ENCODE measurements around the gene SMIM36.
"Not testable (repeated sequence)": the region's sequence is repeated elsewhere in the genome, so short reads cannot be mapped to it uniquely, and the experiment has no call there.

The SMIM36 gene

DNA sequence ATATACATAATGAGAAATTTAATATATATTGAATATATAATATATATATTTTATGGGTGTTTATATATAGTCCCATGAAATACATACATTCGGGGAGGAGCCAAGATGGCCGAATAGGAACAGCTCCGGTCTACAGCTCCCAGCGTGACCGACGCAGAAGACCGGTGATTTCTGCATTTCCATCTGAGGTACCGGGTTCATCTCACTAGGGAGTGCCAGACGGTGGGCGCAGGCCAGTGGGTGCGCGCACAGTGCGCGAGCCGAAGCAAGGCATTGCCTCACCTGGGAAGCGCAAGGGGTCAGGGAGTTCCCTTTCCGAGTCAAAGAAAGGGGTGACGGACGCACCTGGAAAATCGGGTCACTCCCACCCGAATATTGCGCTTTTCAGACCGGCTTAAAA is 9.6 kb downstream of the SMIM36 start:
- DNase-seq (ENCODE audit: low read depth), result not testable (repeated sequence)

DNA sequence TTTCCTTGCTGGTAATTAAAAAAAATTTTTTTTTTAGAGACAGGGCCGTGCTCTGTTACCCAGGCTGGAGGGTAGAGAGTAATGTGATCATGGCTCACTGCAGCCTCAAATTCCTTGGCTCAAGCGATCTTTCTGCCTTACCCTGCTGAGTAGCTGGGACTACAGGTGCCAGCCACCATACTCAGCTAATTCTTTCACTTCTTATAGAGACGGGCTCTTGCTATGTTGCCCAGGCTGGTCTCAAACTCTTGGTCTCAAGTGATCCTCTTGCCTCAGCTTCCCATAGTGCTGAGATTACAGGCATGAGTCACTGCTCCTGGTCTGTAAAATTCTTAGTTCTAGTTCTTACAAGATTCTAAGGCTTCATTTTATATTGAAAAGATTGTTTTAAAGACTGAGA is 11.1 kb downstream of the SMIM36 start:
- no peak for DNase-seq (ENCODE audit: low read depth)

DNA sequence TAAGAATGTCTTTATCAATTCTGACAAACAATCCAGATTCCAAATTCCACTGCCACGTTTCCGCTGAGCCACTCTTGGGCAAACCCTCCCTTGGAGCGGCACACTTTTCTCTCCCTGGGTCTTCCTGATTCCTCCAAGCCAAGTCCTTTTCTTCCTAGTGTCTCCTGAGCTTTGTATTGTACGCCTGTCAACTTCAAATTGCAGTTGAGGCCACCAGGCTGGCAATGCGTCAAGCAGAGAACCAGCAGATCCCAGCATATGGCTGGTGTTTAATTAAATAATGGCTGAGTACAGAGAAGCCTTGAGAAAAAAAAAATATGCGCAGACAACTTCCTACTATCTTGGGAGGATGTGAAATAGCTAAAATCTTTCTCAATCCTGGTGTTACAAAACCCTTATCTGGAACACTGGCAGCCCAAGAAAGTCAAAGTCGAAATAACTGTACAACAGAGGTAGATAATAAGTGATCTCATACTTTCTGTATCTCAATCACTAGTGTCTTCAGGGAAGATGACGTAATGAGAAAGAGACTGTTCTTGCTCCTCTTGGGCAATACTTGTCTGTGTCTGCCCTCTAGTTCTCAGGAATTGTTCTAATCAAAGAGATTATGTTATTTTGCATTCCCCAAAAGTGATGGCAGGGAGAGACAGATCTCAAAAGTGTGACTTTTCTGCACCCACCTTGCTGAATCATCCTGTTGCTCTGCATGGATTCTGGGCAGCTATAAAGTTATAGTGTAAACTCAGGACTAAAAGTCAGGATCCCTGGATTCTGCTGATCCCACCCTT is 15.0 kb downstream of the SMIM36 start:
- DNase-seq (ENCODE audit: low read depth), result peak; percentile 26

DNA sequence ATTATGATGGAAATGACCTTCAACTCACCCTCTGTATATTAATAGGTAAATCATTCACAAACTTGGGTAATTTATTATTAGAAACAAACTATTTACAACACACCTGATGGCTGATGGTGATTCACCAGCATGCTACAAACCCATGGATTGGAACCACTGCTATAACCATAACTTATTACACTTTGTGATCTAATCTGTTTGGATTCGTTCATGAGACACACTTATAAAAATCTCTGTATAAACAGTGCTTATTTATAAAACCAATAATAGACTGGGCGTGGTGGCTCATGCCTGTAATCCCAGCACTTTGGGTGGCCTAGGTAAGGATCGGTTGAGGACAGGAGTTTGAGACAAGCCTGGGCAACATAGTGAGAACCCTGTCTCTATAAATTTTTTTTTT is 16.0 kb downstream of the SMIM36 start:
- DNase-seq (ENCODE audit: low read depth), result no peak

- DNase-seq (ENCODE audit: low read depth), result no peak
These were observed 18.4 kb downstream of the SMIM36 start for GRCh38 chr17:55492781-55493341.

- DNase-seq (ENCODE audit: low read depth), result no peak
These were observed 20.9 kb downstream of the SMIM36 start for GRCh38 chr17:55490376-55490775.

GRCh38 chr17:55487695-55488432 is 23.4 kb downstream of the SMIM36 start:
- no peak for DNase-seq (ENCODE audit: low read depth)

- DNase-seq (ENCODE audit: low read depth), result no peak
These were observed 26.7 kb downstream of the SMIM36 start for GRCh38 chr17:55484575-55484974.

DNA sequence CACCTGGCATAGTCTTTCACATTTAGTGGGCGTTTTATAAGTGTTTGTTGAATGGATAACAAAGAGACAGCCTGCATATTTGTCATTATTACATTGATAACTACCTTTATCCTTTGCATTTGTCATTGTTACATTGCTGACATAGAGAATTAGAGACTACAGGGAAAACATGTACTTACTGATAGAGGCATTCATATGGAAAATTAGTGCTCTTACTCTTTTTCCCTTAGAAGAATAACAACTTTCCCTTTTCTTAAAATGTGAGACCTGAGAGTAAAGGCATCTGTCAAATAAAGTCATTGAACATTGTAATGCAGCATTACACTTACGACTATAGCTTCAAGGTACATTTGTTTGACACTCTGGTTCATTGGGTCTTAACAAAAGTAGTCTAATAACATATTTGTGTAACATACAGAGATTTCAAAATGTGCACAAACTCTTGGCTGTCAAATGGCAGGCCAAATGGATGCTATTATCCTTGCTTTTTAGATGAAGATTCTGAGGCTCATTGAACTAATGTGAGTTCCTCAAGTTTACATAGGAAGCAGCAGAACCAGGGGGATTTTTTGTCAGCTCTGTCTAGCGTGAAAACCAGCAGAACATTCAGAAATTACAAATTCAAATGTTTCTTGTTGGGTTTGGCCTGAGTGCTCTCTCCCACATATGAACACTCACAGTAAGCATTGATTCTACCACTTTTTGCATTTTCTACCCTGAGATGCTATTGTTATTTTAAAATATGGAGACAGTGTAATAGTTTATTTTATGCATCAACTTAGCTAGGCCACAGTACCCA is 28.5 kb downstream of the SMIM36 start:
- no peak for DNase-seq (ENCODE audit: low read depth)

DNA sequence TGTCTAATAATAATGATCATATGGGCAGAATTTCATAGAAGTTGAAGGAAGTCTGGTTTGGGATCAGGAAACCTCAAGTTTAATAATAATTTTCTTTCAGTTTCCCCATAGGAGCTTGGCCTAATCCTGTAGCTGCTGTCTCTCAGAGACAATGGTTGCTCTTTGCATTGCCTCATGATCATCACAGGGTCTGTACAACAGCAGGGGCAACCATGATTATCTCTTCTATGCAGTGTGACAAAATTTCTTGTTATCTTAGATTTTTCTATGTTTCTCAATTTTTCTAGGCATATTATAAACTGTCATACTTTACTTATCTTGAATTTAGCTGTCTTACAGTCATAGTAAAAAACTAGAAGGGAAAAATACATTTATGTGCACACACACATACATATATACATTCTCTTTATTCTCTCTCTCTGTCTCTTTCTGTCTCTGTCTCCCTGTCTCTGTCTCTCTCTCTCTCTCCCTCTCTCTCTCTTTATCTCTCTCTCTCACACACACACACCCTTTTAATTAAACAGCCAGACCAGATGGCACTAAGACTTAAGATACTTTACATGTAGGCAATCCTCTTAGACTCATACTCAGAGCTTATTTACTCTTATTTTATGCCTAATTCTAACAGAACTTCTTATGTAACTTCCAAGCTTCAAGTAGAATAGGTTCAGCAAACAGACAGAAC is 30.5 kb downstream of the SMIM36 start:
- no peak for DNase-seq (ENCODE audit: low read depth)

DNA sequence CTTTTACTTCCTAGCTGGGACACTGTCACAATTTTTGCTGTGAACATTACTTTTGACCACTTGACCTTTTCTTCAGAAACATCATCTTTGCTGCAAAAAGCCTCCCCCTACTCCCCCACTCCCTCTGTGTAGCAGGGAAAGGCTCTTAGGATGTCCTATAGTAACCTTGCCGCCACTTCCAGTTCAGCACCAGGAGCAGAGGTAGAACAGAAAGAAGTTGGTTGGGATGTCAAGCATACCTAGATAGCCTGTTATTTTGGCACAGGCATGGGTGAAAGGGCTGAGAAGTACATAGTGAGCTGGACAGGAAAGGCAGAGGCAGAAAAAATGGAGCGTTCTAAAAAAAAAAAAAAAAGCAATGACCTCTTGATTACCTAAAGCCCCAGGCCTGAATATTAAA is 31.3 kb downstream of the SMIM36 start:
- no peak for DNase-seq (ENCODE audit: low read depth)

- no peak for DNase-seq (ENCODE audit: low read depth)
These were observed 32.3 kb downstream of the SMIM36 start for GRCh38 chr17:55478971-55479370.

DNA sequence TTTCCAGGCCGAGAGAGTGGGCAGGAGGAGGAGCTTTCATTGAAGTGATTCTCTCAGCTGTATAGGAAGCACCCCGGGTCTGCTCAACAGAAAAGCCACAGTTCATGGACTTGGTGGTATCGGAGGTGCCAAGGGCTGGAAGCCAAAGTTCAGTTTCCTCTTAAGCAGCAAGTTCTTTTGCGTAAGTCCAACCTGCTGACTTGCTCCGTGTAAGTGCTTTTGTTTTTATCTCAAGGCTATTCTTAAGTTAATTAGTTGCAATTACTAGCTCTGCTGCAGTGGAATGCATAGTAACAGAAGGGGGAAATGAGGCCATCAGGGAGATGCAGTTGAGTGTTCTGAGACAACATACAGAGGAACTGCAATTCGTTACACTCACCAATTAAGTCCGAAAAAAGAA is 44.6 kb downstream of the SMIM36 start:
- DNase-seq (ENCODE audit: low read depth), result no peak

GRCh38 chr17:55465771-55466170 is 45.5 kb downstream of the SMIM36 start:
- not testable (repeated sequence) for DNase-seq (ENCODE audit: low read depth)

DNA sequence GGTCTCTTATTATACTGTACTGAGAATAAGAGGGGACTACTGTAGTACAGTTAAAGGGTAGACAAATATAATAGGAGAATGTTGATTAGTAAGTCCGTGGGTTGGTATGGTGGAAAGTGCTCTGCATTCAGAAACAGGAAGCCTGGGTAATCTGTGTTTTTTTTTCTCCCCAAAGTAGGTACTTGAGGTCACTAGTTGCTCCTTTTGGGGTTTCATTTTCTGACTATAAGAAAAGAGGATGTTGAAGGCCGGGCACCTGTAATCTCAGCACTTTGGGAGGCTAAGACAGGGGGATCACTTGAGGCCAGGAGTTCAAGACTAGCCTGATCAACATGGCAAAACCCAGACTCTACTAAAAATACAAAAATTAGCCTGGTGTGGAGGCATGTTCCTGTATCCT is 47.7 kb downstream of the SMIM36 start:
- no peak for DNase-seq (ENCODE audit: low read depth)

DNA sequence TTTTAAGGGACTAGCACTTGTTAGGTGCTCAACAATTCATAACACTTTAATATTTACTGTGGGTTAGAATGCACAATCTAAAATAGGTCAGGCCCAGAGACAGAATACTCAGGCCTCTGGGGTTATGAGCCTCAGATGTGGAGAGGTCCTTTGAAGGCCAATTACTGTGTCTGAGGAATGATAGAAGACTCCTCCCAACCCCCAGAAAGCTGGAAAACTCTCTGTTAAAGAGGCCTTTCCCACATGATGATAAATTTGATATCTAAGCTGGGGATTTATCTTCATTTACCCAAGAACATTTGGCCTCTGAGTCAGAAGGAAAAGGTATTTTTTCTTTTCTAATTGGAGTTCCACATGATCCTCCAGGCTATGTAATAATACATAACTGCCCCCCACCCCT is 48.5 kb downstream of the SMIM36 start:
- no peak for DNase-seq (ENCODE audit: low read depth)

DNA sequence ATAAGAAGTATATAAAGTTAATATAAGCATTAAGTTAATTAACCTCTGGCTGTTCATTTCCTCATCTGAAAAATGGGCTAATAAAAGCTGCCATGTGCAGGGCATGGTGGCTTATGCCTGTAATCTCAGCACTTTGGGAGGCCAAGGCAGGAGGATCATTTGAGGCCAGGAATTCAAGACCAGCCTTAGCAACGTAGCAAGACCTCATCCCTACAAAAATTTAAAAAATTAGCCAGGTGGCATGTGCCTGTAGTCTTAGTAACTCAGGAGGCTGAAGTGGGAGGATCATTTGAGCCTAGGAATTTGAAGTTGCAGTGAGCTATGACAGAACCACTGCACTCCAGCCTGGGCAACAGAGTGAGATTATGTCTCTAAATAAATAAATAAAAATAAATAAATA is 49.0 kb downstream of the SMIM36 start:
- no peak for DNase-seq (ENCODE audit: low read depth)

DNA sequence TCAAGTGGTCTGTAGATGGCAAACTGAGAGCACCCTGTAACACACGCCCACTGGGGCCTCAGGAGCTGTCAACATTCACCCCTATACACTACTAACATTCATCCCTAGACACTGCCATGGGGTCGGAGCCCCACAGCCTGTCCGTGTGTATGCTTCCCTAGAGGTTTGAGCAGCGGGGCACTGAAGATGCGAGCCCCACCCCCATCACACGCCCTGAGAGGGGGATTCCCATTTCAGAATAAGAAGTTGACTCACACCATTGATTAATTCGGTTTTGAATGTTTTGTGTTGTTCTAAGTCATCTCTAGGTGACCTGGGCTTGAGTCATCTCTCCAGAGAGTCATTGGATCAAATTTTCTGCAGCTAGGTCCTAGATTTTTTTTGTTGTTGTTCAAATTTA is 52.3 kb downstream of the SMIM36 start:
- DNase-seq (ENCODE audit: low read depth), result peak; percentile 84

GRCh38 chr17:55458287-55458900 is 52.9 kb downstream of the SMIM36 start:
- no peak for DNase-seq (ENCODE audit: low read depth)

- DNase-seq (ENCODE audit: low read depth), result no peak
These were observed 54.7 kb downstream of the SMIM36 start for GRCh38 chr17:55456307-55457240.
